Breast epithelium (tissue), 3 donors: Measurements from ENCODE around the gene LCLAT1.

Experiments
- POLR2AphosphoS5 ChIP-seq, 3 donors: sonication (generic); formaldehyde crosslinking; IDR thresholded peaks; one replicate each; pipeline ENCODE4 v1.6.1; 2017; ENCODE audit warnings: antibody characterized with exemption in 3 of 3
- TF ChIP-seq, protein P1 (sequence below), 3 donors: fragments of 450-650 bp; IDR thresholded peaks; one replicate each; pipeline ENCODE4 v1.5.1; 2016 to 2017; ENCODE audit warnings: antibody characterized with exemption in 3 of 3, mild to moderate bottlenecking in 3 of 3, moderate library complexity in 3 of 3

DNA sequence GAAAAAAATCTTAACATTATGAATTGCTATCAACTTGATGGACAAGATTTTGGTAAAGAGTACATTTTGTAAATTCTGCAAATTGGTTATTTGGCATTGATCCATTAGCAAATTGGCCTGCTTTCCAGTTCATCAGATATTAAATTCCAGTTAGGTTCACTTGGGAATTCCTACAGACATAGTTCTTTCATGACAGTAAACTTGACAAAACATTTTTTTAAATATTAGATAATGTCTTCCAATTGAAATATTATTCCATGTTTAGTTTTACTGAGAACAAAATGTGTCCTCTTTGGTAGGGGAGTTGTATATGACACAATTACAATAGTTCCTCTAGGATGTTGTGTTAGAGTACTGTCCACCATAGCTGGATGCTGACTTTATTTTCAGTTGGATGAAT lies 141.9 kb downstream of the LCLAT1 start:
- TF ChIP-seq, protein P1, sequence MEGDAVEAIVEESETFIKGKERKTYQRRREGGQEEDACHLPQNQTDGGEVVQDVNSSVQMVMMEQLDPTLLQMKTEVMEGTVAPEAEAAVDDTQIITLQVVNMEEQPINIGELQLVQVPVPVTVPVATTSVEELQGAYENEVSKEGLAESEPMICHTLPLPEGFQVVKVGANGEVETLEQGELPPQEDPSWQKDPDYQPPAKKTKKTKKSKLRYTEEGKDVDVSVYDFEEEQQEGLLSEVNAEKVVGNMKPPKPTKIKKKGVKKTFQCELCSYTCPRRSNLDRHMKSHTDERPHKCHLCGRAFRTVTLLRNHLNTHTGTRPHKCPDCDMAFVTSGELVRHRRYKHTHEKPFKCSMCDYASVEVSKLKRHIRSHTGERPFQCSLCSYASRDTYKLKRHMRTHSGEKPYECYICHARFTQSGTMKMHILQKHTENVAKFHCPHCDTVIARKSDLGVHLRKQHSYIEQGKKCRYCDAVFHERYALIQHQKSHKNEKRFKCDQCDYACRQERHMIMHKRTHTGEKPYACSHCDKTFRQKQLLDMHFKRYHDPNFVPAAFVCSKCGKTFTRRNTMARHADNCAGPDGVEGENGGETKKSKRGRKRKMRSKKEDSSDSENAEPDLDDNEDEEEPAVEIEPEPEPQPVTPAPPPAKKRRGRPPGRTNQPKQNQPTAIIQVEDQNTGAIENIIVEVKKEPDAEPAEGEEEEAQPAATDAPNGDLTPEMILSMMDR (IDR thresholded peaks at IDR 0.05), result no peak
- TF ChIP-seq POLR2AphosphoS5 (IDR thresholded peaks at IDR 0.05), result no peak
